ENCODE measurements around the gene NKD1. TPM values are rescaled to one million over a fixed set of nuclear protein-coding genes. Genes with fewer than 3 reads are reported as not detected.

The NKD1 gene
- total RNA-seq, 1 experiment from 2014 or later = 11.4 TPM

- Histone ChIP-seq H4K20me1 (ENCODE audit: insufficient read depth) (no peaks in the 10 kb centered on the region), H3K27ac (ENCODE audit: low read depth, low read length) (no peak overlapping the region), H2AFZ (ENCODE audit: low read depth, low read length, poor library complexity, severe bottlenecking) (no peak overlapping the region), H3K4me1 (ENCODE audit: control insufficient read depth in 1 of 2, insufficient read depth in 2 of 2, low read length in 2 of 2) (peaks cover 0 to under 1% of the 10 kb centered on the region in 2 experiments; a peak in 1 of 4 replicates), H3K4me3 (replicated peaks in 1 of 2; ENCODE audit: low read depth in 1 of 2, low read length in 2 of 2) (no peak overlapping the region), H3K9me2 (ENCODE audit: insufficient read depth) (no peaks in the 10 kb centered on the region), H3K27me3 (ENCODE audit: insufficient read depth, low read length) (no peaks in the 10 kb centered on the region), H3K36me3 (ENCODE audit: control insufficient read depth in 1 of 2, insufficient read depth in 2 of 2, low read length in 2 of 2) (no peaks in the 10 kb centered on the region), H3K9ac (ENCODE audit: low read length) (no peak overlapping the region), H3K9me3 (ENCODE audit: control insufficient read depth in 1 of 2, insufficient read depth in 1 of 2, low read depth in 1 of 2, low read length in 2 of 2) (peaks cover 0 to 5% of the 10 kb centered on the region in 2 experiments; a peak in 2 of 4 replicates), H3K79me2 (ENCODE audit: insufficient read depth, low read length) (no peaks in the 10 kb centered on the region), H3K4me2 (ENCODE audit: low read length) (no peak overlapping the region)
- RAD21 ChIA-PET (ENCODE audit: low non-redundant PET in 1 of 2, low total read pairs in 2 of 2, uncharacterized antibody in 2 of 2, unreplicated experiment in 2 of 2) = no interaction called here
- TF ChIP-seq ATF3 (IDR thresholded peaks at IDR 0.05) (no peak), ZBTB33 (IDR thresholded peaks at IDR 0.05; ENCODE audit: extremely low read depth, insufficient replicate concordance, low read length) (no peak), SRF (IDR thresholded peaks at IDR 0.05; ENCODE audit: low read depth) (no peak), ZFX (IDR thresholded peaks at IDR 0.05) (no peak), RAD21 (IDR thresholded peaks at IDR 0.05; ENCODE audit: low read depth) (no peak), ELF1 (IDR thresholded peaks at IDR 0.05; ENCODE audit: borderline replicate concordance, low read depth) (no peak), CEBPB (IDR thresholded peaks at IDR 0.05; ENCODE audit: low read depth) (no peak), CBX3 (IDR thresholded peaks at IDR 0.05; ENCODE audit: low read depth) (no peak), TCF7L2 (IDR thresholded peaks at IDR 0.05; ENCODE audit: borderline replicate concordance, extremely low read depth, insufficient read depth, insufficient read length) (no peak), SP1 (IDR thresholded peaks at IDR 0.05; ENCODE audit: low read depth) (no peak), YY1 (IDR thresholded peaks at IDR 0.05; ENCODE audit: extremely low read depth, insufficient replicate concordance, low read depth, low read length) (no peak), EZH2phosphoT487 (IDR thresholded peaks at IDR 0.05; ENCODE audit: borderline replicate concordance) (no peak), POLR2A (IDR thresholded peaks at IDR 0.05; ENCODE audit: borderline replicate concordance, extremely low read depth, insufficient read depth, insufficient read length) (no peak), REST (IDR thresholded peaks at IDR 0.05; ENCODE audit: low read depth) (no peak), JUND (IDR thresholded peaks at IDR 0.05) (no peak), SIN3A (IDR thresholded peaks at IDR 0.05; ENCODE audit: low read depth) (no peak), EGR1 (IDR thresholded peaks at IDR 0.05; ENCODE audit: low read depth) (no peak), ZNF274 (IDR thresholded peaks at IDR 0.05; ENCODE audit: low read depth, low read length) (no peak), EZH2 (IDR thresholded peaks at IDR 0.05) (no peak)
- CTCF ChIA-PET = interaction anchor here (2.1 kb wide), 1 partner anchor 146 kb away, joined by 5 read pairs; no protein-coding TSS in a partner anchor
- ATAC-seq (no peak), DNase-seq (ENCODE audit: low read depth, low spot score) (no peak)
- POLR2A ChIA-PET = no interaction called here
- intact Hi-C loops (cut with micrococcal nuclease) = no loop called here
- BruUV-seq (replicated peaks) = no TSS peak
Measured at GRCh38 chr16:50659806-50660205, 111.6 kb downstream of the NKD1 start.
